MM.1S (cell line): Measurements from ENCODE around the gene SLC7A8.

ENCODE experiments used
- CTCF ChIP-seq: fragments of 300-600 bp; sonication (generic); IDR thresholded peaks from 2 replicates; pipeline ENCODE4 v1.5.1; 2016; ENCODE audit warnings: antibody characterized with exemption, low read length, mixed read lengths
- EZH2phosphoT487 ChIP-seq: fragments of 300-600 bp; sonication (generic); IDR thresholded peaks from 2 replicates; pipeline ENCODE4 v1.6.1; 2018; ENCODE audit warnings: antibody characterized with exemption, low read length

DNA sequence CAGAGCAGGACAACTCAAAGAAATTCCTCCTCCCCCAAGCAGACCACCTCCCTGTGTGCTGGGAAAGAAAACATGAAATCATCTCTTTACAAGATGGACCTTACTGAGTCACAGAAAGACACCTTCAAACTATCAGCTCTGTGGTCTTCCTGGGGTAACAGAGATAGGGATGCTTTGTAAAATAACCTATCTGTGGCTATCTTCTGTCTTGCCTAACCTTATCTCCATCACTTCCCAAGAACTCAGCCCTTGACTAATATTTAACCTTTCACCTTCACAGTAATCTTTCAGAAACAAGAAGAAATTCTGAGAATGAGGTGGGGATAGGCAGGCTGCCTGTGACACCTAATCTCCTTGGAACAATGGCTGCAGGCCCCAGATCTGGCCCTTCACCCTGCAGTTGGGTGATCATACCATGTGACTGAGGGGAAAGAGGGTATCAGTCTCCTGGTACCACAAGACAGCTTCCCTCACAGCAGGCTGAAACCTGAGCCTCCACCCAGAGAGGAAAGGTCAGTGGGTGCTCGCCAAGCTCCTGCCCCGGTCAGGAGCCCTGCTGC lies 37.0 kb downstream of the SLC7A8 start:
- TF ChIP-seq CTCF (no peak), EZH2phosphoT487 (no peak)
